Measurements from ENCODE around the gene PKNOX1.
"Not testable (repeated sequence)": the region's sequence is repeated elsewhere in the genome, so short reads cannot be mapped to it uniquely, and the experiment has no call there.

The PKNOX1 gene

DNA sequence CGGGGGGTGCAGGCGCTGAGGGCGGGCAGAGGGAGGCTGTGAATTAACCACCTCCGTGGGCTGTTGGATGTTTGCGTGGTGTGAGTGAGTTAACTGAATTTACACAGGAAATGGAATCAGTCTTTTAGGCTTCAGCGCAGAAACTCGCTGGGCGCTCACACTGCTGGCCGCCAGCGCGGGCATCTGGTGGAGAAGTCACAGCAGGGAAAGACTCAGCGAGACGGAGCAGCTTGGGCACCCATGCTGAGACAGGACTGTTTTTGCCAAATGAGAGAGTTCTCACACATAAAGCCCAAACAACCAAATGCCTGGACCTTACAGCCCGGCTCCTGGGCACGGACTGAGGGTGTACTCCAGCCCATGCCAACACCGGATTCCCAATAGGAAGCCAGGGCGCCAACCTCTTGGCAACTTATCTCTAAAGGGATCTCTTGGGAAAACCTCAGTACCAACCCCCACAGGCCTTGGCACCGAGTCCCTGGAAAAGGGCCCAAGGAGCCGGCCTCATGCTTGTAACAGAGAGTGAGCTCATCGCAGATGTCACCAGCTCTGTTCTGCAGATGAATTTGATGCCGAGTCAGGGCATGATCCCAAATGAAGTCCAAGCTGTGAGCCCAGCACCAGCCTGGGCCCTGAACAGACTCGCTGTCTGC lies 90.0 kb downstream of the PKNOX1 start:
- DNase-seq = not testable (repeated sequence)

DNA sequence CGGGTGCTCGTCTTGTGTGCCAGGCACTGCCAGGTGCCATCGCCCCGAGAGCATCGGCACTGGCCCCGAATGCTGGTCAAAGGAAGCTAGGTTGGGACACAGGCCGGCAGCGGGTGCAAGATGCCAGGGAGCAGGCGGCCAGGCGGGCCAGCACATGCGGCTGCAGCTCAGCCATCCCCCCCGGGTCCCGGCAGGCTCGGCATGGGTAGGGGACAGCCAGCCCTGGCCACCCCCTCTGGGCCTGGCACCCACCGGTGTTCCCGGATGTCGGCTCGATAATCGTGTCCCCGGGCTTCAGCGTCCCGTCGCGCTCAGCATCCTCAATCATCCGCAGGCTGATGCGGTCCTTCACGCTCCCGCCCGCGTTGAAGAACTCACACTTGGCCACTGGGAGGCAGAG lies 91.6 kb downstream of the PKNOX1 start:
- not testable (repeated sequence) for DNase-seq

DNA sequence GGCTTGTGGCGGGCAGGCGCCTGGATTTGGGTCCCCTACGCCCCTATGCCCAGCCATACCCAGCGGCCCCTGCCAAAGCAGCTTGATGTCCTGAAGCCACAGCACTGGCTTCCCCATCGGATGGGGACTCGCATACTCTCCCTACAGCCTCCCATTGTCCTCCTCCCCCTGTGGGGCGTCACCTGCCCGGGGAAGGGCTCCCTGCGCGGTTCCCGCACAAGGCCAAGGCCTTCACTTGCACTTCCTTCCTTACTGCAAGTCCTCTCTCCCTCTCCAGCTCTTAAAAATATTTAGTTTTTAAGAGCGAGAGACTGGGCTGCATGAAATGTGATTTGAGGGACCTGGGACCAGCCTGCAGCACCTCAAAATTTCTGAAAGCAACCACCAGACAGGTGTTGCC lies 92.3 kb downstream of the PKNOX1 start:
- not testable (repeated sequence) for DNase-seq

DNA sequence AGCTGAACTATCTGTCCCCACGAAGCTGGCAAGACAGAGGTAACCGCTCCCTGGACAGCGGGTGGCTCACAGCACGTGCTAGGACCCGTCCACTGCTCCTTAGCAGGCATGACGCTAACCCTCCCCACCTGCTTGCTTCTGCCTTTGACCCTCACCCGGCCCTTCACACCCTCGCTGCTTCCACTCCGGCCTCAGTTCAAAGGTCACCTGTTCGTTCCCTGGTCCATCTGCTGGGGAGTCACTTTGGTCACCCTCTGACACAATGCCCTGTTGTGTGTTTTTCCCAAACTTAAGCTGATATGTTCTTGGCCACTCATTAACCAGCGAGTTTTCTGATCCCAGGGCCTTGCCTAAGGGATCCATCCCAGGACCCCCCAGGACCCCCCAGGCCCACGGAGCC lies 93.7 kb downstream of the PKNOX1 start:
- not testable (repeated sequence) for DNase-seq

DNA sequence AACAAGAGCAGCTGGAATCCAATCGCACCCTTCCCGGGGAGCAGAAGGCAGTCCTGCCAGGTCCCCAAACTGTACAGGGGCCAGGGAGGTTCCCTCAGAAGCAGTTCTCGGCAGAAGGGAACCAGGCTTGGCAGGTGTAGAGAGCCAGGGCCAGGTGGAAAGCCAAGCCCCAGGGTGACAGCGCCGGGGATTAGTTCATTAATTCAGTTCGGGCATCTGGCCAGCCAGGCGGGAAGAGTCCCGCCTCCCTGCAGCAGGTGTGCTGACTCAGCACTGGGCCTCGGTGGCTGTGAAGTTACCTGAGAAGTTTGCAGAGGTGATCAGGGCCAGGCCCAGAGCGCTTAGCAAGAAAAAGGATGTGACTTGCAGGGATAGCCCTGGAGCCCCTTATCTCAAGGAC lies 95.3 kb downstream of the PKNOX1 start:
- DNase-seq = not testable (repeated sequence)

DNA sequence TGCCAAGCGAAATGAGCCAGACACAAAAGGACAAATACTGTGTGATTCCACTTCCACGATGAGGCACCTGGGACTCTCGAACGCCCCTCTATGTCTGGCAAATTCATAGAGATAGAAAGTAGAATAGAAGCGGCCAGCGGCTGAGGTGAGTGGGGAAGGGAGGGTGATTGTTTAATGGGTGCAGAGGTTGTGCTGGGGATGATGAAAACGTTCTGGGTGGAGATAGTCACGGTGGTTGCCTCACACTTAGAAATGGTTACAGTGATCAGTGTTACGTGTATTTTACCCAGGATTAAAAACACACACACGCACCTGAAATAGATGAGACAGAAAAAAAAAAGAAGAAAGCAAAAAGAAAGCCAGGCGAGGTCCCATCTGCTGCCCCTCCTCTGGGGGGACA lies 98.4 kb downstream of the PKNOX1 start:
- not testable (repeated sequence) for DNase-seq

DNA sequence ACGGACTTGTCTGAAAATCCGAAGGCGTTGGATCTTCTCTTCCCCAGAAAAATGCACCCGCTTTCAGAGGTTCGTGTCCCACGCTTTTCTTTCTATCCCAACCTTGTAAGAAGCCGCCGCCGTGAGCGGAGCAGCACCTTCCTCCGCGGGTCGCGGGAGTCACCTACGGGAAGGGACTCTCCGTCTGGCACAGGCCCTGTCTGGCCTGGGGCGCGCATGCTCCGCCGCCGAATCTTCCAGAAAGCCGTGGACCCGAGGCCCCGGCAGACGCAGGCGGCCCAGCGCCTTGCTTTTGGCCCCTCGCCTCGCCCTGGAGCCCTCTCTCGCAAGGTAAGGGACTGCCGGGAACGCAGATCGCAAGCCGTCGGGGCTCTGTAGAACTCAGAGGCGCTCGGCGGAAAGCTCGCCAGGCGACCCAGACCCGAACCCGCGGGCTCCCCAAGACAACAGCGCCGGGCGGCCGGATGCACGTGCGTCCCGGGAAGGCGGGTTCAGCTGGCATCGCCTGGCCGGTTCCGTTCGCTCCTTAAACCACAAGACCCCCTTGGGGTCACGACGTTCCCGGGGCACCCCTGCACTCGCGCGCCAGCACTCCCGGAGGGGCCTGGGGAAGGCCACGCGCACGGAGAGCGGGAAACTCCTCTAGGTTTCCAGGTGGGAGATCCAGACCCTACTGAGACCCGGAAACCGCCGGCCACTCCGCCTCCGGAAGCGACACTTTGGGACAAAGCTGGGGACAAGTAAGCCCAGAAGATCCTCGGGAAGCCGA lies 100.2 kb downstream of the PKNOX1 start:
- not testable (repeated sequence) for DNase-seq

DNA sequence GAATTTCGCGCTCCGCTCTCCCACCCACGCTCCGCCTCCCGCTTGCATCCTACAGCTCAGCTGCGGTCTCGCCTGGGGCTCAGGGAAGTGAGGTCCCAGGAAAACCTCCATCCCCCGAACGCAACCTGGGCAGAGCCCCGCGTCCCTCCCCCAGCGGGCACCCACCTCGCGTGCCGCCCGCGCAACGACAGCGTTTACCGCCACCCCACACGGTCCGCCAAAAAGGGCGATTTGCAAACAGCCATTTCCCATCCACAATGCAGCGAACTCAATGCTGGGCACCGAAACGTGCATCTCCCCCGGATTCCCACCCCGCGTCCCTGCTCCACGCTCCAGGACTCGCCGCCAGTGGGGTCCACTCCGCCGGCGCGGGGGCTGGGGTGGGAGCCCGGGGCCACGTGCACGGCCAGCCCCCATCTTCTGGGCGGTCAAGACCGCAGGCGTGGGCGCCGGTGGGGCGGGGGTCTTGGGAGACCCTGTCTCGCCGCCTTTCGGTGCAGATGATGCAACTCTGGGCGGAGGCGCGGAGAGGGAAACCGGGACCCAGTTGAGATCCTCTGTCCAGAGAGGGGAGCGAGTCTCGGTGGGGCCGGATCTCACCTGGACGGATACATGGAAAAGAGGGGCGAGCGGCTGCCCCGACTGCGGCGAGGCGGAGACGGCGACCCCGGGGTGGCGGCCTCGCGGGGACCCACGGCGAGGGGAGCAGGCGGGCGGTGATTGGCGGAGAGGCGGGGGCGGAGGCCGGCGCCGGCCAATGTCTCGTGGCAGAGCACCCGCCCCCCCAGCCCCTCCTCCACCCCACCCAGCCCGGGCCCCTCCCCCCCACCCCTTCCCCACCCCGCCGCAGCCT lies 101.0 kb downstream of the PKNOX1 start, which contains the start of gene CBS:
CBS (minus strand) TSS at position 666 of the 853 bp plus-strand sequence. CDS start 3,642 bp downstream, outside the sequence.
- not testable (repeated sequence) for DNase-seq

DNA sequence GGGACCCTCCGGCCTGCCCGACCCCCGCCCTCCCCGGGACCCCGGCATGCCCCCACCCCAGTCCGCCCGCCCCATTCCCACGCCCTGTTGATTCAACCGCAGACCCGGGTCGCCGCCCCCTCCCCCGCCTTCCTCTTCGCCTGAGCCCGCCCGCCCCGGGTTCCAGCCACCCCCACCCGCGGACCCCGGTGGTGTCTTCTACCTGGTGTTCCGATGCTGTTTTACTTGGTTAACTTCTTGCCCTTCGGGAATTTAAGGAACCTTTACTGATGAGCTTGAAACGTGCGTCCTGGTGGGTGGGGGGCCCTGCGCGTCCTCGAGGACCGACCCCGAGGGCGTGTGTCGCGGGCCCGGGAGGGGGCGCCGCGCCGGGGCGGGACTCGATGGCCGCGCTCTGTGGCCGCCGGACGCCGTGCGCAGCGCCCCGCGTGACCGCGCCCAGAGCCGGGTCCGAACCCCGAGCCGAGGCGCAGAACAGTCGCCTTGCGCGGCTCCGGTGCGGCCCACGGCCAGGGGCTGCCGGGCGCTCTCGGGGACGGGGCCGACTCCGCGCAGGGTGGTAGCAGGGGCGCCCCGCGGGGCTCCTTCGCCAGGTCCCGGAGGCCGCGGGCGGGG lies 101.8 kb downstream of the PKNOX1 start:
- DNase-seq = not testable (repeated sequence)

DNA sequence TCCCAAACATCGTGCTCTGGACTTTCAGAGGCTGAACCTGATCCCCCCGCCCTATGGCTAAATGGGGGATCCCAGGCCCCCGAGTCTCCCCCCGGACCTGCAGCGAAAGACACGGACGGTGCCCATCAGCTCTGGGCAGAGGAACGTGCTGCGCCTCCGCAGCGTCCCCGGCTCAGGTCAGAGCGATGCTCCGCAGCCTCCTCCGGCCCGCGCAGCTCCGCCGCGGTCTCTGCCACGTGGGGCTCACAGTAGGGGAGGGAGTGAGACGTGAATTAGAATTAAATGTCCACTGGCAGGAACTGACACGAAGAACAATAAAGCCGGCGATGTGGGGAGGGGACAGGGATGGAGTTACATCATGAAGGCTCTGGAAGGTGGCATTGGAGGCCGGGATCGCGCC lies 102.3 kb downstream of the PKNOX1 start:
- DNase-seq = not testable (repeated sequence)

DNA sequence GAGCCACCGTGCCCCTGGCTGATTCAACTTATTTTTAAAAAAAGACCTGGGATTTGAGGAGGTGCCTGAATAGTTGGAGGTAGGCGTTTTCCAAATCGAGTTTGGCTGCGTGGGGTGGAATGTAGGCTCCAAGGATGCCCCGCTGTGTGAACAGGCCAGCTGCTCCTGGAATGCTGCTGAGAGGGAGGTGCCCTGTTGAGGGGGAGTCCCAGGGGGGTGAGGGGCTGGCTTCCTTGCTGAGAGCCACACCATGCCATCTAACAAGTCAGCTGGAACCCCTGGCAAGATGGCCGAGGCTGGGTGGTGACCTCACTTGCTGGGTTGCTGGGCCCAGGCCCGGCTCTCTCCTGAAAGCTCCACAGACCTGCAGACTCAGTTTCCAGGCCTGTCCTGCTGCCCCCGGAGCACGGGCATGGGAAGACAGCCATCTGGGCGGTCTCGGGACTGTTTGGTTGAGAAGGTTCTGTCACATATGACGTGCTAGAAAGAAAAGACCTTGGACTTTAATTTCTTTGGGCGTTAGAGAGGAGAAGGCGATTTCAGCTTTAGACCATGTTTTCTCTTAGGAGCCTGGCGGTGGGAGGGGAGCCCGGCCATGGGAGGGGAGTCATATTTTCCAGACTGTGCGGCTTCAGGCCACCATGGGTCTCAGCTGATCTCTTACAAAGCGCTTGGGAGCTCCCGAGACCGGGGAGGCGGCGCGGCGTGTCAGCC lies 108.4 kb downstream of the PKNOX1 start:
- DNase-seq = not testable (repeated sequence)
